ENCODE results near the gene KLHDC7A.

The KLHDC7A gene

DNA sequence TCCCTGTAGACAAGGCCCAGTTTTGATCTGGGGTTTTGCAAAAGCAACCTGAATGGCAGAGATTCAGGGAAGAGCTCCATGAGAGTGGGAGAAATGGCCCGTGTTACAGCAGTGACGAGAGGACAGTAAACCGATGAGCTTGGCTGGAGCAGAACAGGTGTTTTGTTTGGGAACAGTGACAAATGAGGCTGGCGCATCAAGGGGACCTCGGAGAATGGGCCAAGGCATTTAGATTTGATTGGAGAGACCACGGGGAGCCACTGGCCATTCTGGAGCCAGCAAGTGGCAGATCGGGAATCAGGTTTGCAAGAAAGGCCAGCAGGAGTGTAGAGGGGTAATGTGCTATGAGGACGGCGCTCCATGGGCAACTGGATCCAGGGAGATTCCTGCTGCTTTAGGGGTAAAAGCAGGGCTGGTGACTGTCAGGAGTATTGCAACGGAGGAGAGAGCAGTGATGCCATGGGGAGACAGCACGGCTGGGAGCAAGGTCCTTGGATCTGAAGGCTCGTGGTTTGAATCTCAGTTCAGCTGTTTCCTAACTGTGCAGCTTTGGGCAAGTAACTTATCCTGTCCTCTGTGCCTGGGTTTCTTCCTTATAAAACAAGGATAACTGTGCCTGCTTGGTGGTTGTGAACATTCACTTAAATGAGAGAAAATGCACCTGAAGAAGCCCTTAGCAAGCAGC is 9.9 kb upstream of the KLHDC7A start:
- Histone ChIP-seq H3K4me2 (no peak overlapping the region), H3K36me3 (no peaks in the 10 kb centered on the region), H3K4me1 (peaks cover 22% of the 10 kb centered on the region), H3K4me3 (no peak overlapping the region), H3K9me3 (no peaks in the 10 kb centered on the region), H3K27ac (no peak overlapping the region), H3K9ac (no peak overlapping the region), H4K20me1 (no peaks in the 10 kb centered on the region), H3K27me3 (no peaks in the 10 kb centered on the region)
- no peak for TF ChIP-seq Cebpa-rat (IDR thresholded peaks at IDR 0.05)

DNA sequence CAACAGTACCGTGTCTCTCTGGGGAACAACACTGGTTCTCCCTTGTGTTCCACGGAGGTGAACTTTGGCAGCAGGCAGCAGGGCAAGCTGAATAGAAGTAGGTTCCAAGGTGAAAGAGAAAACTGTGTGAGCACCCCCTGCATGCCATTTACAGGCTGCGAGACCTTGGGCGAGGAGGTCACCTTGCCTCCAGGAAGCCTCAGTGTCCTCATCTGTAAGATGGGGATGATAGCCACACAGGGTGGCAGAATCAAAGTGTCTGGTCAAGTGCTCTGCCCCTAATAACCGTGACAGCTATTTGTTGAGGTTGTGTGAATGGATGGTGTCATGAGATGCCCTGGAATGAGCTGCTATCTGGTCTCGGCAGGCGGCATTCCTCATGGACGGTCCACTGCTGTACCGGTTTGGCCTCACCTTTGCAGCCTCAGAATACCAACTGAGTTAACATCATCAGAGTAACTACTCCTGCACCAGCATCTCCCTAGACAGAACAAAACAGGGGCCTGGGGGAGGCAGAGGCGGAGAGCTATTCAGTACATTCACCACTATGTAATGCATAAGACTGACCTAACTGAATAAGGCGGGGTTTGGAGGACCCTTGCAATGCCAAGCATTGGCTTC is 7.4 kb upstream of the KLHDC7A start:
- H3K27me3 ChIP-seq: no peaks in the 10 kb centered on the region

DNA sequence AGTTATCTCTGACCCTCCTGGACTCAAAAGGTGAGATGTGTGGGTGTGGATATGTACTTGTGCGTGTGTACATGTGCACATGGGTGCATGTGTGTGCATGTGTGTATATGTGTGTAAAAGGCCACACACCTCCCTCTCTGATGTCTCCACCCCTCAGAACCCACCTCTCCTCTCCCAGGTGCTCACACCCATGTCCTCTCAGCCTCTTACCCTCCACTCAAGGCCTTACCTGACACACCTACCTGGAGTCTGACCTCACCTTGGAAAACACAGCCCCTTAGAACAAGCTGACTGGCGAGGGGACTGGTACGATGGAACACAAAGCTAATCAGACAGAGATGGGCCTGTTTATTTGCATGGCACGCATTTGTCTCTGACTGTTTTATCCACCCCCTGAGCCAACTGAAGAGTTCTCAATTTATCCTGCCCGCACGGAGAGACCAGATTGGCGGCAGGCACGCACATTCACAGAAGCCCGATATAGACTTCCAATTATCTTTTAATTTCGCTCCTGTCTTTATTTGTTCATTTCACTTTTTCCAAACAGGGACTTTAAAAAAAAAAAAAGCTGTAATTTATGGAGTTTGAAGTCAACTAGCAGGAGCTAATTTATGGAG is 6.1 kb upstream of the KLHDC7A start:
- Histone ChIP-seq H3K27ac (no peak overlapping the region), H4K20me1 (no peaks in the 10 kb centered on the region), H3K27me3 (no peaks in the 10 kb centered on the region), H3K9me3 (no peaks in the 10 kb centered on the region), H3K9ac (no peak overlapping the region), H3K4me1 (peaks cover 49% of the 10 kb centered on the region), H3K4me3 (no peak overlapping the region), H3K36me3 (no peaks in the 10 kb centered on the region), H3K4me2 (no peak overlapping the region; the same call in 1 of the 2 replicates)
- TF ChIP-seq Cebpa-rat (IDR thresholded peaks at IDR 0.05): no peak

More for the DNA sequence above, 7.4 kb upstream of the KLHDC7A start:
- no peak overlapping the region for H3K27ac ChIP-seq
- no peaks in the 10 kb centered on the region for H4K20me1 ChIP-seq
- H3K4me1 ChIP-seq: peaks cover 37% of the 10 kb centered on the region
- H3K9me3 ChIP-seq: no peaks in the 10 kb centered on the region
- TF ChIP-seq Cebpa-rat (IDR thresholded peaks at IDR 0.05): no peak
- H3K4me3 ChIP-seq: no peak overlapping the region
- H3K36me3 ChIP-seq: no peaks in the 10 kb centered on the region
- H3K4me2 ChIP-seq: no peak overlapping the region
- H3K9ac ChIP-seq: no peak overlapping the region

DNA sequence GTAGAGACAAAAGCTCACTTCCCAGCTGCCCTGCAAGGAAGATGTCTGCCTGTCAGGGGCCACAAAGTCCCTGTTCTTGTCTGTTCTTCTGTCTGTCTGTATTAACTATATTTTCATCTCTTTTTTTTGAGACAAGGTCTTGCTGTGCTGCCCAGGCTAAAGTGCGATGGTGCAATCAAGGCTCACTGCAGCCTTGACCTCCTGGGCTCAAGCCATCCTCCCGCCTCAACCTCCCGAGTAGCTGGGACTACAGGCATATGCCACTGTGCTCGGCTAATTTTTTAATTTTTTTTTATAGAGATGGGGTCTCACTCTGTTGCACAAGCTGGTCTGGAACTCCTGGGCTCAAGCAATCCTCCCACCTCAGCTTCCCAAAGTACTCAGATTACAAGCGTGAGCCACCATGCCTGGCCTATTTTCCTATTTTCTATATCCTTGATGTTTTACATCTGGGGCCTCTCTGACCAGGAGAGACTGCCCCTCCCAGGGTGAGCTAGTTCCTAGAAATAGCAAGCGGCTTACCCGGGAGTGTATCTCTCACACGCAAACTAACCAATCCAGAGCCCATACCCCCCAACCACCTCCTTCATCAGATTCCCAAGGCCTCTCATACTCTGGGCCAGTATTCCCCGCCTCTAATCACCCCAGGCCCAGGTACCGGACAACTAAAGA is 5.4 kb upstream of the KLHDC7A start:
- Histone ChIP-seq H3K9ac (no peak overlapping the region), H3K4me2 (peak overlapping the region; percentile 42), H3K9me3 (no peaks in the 10 kb centered on the region), H4K20me1 (no peaks in the 10 kb centered on the region), H3K36me3 (no peaks in the 10 kb centered on the region), H3K27ac (peak overlapping the region; percentile 35; the same call in 1 of the 2 replicates), H3K27me3 (no peaks in the 10 kb centered on the region), H3K4me1 (peaks cover 53% of the 10 kb centered on the region), H3K4me3 (no peak overlapping the region)
- no peak for TF ChIP-seq Cebpa-rat (IDR thresholded peaks at IDR 0.05)

DNA sequence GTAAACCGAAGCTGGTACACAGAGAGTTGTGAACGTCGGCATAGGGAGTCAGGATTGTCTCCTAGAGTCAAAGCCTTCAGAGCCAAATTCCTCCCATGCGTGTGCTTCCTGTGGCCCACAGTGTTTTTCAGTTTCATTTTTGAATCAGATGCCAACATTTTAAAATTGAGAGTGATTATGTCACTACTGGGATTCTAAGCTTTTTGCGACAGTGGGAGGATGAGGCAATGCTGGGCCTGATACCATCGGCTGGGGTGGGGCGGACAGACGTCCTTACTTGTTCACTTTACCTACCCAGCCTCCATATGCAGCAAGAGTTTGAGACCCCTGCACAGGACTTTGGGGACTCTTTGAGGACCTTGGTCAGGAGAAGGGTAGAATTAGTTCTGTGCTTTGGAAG is 1.3 kb upstream of the KLHDC7A start:
- Histone ChIP-seq H3K9me3 (no peaks in the 10 kb centered on the region), H3K4me1 (peaks cover 81% of the 10 kb centered on the region), H4K20me1 (no peaks in the 10 kb centered on the region), H3K9ac (peak overlapping the region; percentile 87; the same call in 1 of the 2 replicates), H3K27ac (peak overlapping the region; percentile 97), H3K4me2 (peak overlapping the region; percentile 98), H3K27me3 (no peaks in the 10 kb centered on the region), H3K36me3 (no peaks in the 10 kb centered on the region), H3K4me3 (no peak overlapping the region)
- no peak for TF ChIP-seq Cebpa-rat (IDR thresholded peaks at IDR 0.05)

DNA sequence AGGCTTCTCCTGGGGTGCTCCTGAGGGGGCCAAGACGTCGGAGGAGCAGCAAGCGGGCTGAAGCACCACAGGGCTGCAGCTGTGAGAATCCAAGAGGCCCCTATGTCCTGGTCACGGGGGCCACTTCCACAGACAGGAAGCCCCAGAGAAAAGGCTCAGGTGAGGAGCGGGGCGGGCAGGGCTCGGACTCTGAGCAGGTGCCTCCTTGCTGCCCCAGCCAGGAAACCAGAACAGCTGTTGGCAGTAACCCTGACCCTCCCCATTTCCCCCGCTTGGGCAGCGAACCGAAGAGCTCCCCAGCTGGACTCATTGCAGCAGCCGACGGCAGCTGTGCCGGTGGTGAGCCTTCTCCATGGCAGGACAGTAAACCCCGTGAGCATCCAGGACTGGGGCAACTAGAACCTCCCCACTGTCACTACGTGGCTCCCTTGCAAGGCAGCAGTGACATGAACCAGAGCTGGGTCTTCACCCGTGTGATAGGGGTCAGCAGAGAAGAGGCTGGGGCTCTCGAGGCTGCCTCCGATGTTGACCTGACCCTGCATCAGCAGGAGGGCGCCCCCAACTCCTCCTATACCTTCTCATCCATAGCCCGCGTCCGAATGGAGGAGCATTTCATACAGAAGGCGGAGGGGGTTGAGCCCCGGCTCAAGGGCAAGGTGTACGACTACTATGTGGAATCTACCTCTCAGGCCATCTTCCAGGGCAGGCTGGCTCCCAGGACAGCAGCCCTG is 625 bp downstream of the KLHDC7A start:
- H3K36me3 ChIP-seq: no peaks in the 10 kb centered on the region
- peak overlapping the region; percentile 87 for H3K9ac ChIP-seq
- H4K20me1 ChIP-seq: no peaks in the 10 kb centered on the region
- TF ChIP-seq Cebpa-rat (IDR thresholded peaks at IDR 0.05): peak; percentile 43; the same call in 1 of the 2 replicates
- peak overlapping the region; percentile 65 for H3K4me3 ChIP-seq
- H3K9me3 ChIP-seq: no peaks in the 10 kb centered on the region
- peaks cover 81% of the 10 kb centered on the region for H3K4me1 ChIP-seq
- H3K27me3 ChIP-seq: no peaks in the 10 kb centered on the region
- H3K27ac ChIP-seq: peak overlapping the region; percentile 97
- H3K4me2 ChIP-seq: peak overlapping the region; percentile 98

DNA sequence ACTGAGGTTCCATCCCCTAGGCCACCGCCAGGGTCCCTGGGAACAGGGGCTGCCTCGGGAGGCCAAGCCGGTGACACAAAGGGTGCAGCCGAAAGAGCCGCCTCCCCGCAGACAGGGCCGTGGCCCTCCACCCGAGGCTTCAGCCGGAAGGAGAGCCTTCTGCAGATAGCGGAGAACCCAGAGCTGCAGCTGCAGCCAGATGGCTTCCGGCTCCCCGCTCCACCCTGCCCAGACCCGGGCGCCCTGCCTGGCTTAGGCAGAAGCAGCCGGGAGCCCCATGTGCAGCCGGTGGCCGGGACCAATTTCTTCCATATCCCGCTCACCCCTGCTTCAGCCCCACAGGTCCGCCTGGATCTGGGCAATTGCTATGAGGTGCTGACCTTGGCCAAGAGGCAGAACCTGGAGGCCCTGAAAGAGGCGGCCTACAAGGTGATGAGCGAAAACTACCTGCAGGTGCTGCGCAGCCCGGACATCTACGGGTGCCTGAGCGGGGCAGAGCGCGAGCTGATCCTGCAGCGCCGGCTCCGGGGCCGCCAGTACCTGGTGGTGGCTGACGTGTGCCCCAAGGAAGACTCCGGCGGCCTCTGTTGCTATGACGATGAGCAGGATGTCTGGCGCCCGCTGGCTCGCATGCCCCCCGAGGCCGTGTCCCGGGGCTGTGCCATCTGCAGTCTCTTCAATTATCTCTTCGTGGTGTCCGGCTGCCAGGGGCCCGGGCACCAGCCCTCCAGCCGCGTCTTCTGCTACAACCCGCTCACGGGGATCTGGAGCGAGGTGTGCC is 1.4 kb downstream of the KLHDC7A start:
- Histone ChIP-seq H3K27me3 (no peaks in the 10 kb centered on the region), H3K9me3 (no peaks in the 10 kb centered on the region), H3K4me1 (peaks cover 76% of the 10 kb centered on the region), H3K27ac (peak overlapping the region; percentile 97), H3K4me3 (peak overlapping the region; percentile 65), H3K9ac (peak overlapping the region; percentile 87), H3K36me3 (no peaks in the 10 kb centered on the region), H4K20me1 (no peaks in the 10 kb centered on the region), H3K4me2 (peak overlapping the region; percentile 98)
- no peak for TF ChIP-seq Cebpa-rat (IDR thresholded peaks at IDR 0.05)

DNA sequence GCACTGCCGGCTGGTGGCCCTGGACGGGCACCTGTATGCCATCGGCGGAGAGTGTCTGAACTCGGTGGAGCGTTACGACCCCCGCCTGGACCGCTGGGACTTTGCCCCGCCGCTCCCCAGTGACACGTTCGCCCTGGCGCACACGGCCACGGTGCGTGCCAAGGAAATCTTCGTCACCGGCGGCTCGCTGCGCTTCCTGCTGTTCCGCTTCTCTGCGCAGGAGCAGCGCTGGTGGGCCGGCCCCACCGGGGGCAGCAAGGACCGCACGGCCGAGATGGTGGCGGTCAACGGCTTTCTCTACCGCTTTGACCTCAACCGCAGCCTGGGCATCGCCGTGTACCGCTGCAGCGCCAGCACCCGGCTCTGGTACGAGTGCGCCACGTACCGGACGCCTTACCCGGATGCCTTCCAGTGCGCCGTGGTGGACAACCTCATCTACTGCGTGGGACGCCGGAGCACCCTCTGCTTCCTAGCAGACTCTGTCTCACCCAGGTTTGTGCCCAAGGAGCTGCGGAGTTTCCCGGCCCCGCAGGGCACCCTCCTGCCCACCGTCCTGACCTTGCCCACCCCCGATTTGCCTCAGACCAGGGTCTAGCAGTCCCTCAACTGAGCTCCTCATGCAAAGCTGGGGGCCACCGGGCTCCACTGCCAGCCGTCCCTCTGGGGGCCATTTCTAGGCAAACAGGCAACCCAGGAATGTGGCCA is 2.1 kb downstream of the KLHDC7A start:
- Histone ChIP-seq H3K27me3 (no peaks in the 10 kb centered on the region), H3K4me1 (peaks cover 74% of the 10 kb centered on the region), H3K4me2 (peak overlapping the region; percentile 98), H4K20me1 (no peaks in the 10 kb centered on the region), H3K27ac (peak overlapping the region; percentile 97), H3K4me3 (peak overlapping the region; percentile 65), H3K9ac (peak overlapping the region; percentile 87), H3K9me3 (no peaks in the 10 kb centered on the region), H3K36me3 (no peaks in the 10 kb centered on the region)
- TF ChIP-seq Cebpa-rat (IDR thresholded peaks at IDR 0.05): no peak

Data from BLaER1 (cell line).